Lower leg skin (tissue), 3 donors: ENCODE results near the gene WNT7B.

Experiments
- POLR2A ChIP-seq, 2 donors: fragments of 450-650 bp; IDR thresholded peaks; one replicate each; pipeline ENCODE4 v1.6.1; 2016 to 2017; ENCODE audit warnings: antibody characterized with exemption in 2 of 2, mild to moderate bottlenecking in 1 of 2, moderate library complexity in 1 of 2
- TF ChIP-seq, protein P1 (sequence below), 3 donors: fragments of 450-650 bp; IDR thresholded peaks; one replicate each; pipeline ENCODE4 v1.5.1; 2016; ENCODE audit warnings: antibody characterized with exemption in 3 of 3, mild to moderate bottlenecking in 3 of 3, moderate library complexity in 2 of 3

DNA sequence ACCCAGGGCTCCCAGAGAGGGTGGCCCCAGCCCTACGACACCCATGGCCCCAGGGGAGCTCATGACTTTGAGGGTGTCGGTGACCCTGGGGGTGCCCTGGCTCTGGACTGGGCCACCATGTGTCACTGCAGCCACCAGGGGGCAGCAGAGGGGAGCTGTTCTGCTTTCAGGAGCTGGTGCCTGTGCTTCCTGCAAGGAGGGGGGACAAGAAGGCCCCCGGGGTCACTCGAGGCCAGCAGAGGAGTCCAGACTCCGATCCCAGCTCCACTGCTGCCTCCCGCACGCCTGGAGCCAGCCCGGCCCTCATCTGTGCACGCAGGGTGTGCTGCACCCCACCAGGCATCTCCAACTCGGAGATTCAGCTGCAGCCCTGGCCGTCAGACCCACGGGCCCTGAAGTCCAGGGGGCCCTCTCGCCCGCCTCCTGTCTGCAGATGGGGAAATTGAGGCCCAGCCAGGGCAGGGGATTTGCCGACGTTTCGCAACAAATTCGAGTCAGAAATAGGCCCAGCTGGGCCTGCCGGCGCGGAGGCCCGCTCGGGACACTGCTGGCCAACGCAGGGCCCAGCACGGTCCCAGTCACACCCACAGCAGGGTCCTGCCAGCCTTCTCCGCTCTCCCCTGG lies 29.5 kb upstream of the WNT7B start:
- TF ChIP-seq, protein P1, sequence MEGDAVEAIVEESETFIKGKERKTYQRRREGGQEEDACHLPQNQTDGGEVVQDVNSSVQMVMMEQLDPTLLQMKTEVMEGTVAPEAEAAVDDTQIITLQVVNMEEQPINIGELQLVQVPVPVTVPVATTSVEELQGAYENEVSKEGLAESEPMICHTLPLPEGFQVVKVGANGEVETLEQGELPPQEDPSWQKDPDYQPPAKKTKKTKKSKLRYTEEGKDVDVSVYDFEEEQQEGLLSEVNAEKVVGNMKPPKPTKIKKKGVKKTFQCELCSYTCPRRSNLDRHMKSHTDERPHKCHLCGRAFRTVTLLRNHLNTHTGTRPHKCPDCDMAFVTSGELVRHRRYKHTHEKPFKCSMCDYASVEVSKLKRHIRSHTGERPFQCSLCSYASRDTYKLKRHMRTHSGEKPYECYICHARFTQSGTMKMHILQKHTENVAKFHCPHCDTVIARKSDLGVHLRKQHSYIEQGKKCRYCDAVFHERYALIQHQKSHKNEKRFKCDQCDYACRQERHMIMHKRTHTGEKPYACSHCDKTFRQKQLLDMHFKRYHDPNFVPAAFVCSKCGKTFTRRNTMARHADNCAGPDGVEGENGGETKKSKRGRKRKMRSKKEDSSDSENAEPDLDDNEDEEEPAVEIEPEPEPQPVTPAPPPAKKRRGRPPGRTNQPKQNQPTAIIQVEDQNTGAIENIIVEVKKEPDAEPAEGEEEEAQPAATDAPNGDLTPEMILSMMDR (IDR thresholded peaks at IDR 0.05): peak in 2 of 3 donors; percentile 43 to 96
- TF ChIP-seq POLR2A (IDR thresholded peaks at IDR 0.05): no peak
